A549 (cell line): ENCODE results near the gene PRKN. TPM values are rescaled to one million over a fixed set of nuclear protein-coding genes. Genes with fewer than 3 reads are reported as not detected.
"Not testable (repeated sequence)": the region's sequence is repeated elsewhere in the genome, so short reads cannot be mapped to it uniquely, and the experiment has no call there.

Experiments used
- ATAC-seq, 2 experiments: fragments of 200-7000 bp in 1 of 2; fragments of >200 bp in 1 of 2; cut with Nextera tagmentation in 1 of 2; cut with Tn5 transposase in 1 of 2; 3 replicates each; pipeline versions ENCODE4 v1.8.0 to v1.9.1; 2018 to 2020; ENCODE audit warnings: mild to moderate bottlenecking in 1 of 2, moderate library complexity in 1 of 2
- CTCF ChIA-PET: fragments of 300-600 bp; sonication (Branson Sonifier 250); formaldehyde crosslinking; extraction: SDS; loops from one replicate; lab custom pipeline; 2021; ENCODE audit warnings: antibody characterized with exemption, inconsistent platforms; lab: Yijun Ruan, JAX
- POLR2A ChIA-PET: fragments of 350-600 bp; formaldehyde crosslinking; extraction: SDS; loops from one replicate; lab custom pipeline; 2021; ENCODE audit warnings: antibody characterized with exemption, inconsistent platforms; lab: Yijun Ruan, JAX
- DNase-seq, 2 experiments: peaks; one replicate each; pipeline versions ENCODE4 v3.0.0 to v3.0.0-alpha.2; 2011 to 2016; ENCODE audit warnings: low read depth in 1 of 2, low spot score in 1 of 2
- FAIRE-seq: peaks from 2 replicates; lab custom pipeline; 2011; peaks lifted over from hg19 to GRCh38; lab: Jason Lieb, UNC
- H3K27ac ChIP-seq, 2 experiments: fragments of >200 bp; sonication (Bioruptor Twin); formaldehyde crosslinking; 3 replicates each; pipeline ENCODE4 v1.5.1; 2016 to 2017
- H3K4me1 ChIP-seq: fragments of >200 bp; sonication (Bioruptor Twin); formaldehyde crosslinking; 3 replicates; pipeline ENCODE4 v1.6.1; 2016
- H3K4me2 ChIP-seq: fragments of >200 bp; sonication (Bioruptor Twin); formaldehyde crosslinking; 3 replicates; pipeline ENCODE4 v1.6.1; 2016
- H3K4me3 ChIP-seq: fragments of >200 bp; sonication (Bioruptor Twin); formaldehyde crosslinking; 3 replicates; pipeline ENCODE4 v1.5.1; 2016
- H3K9me3 ChIP-seq: fragments of >200 bp; sonication (Bioruptor Twin); formaldehyde crosslinking; 3 replicates; pipeline ENCODE4 v1.6.1; 2016
- BCL3 ChIP-seq: fragments of >200 bp; sonication (Bioruptor Twin); formaldehyde crosslinking; IDR thresholded peaks from 3 replicates; pipeline ENCODE4 v1.6.1; 2016
- EHMT2 ChIP-seq: fragments of 200-600 bp; sonication (generic); IDR thresholded peaks from 2 replicates; pipeline ENCODE4 v1.6.1; 2016; ENCODE audit warnings: antibody characterized with exemption, low read depth, mild to moderate bottlenecking, moderate library complexity
- ELK1 ChIP-seq: fragments of 150-350 bp; IDR thresholded peaks from 2 replicates; pipeline ENCODE4 v1.6.1; 2014; ENCODE audit warnings: low read depth, mild to moderate bottlenecking, low read length
- FOSL2 ChIP-seq, 2 experiments: fragments of 450-650 bp in 1 of 2; fragments of >200 bp in 1 of 2; sonication (Bioruptor Twin) in 1 of 2; formaldehyde crosslinking; IDR thresholded peaks; 2 replicates each; pipeline versions ENCODE4 v1.5.0 to v1.6.1; 2016 to 2020; ENCODE audit warnings: mild to moderate bottlenecking in 1 of 2, moderate library complexity in 1 of 2
- HMGXB4 ChIP-seq: fragments of 250-450 bp; sonication (Bioruptor Pico); IDR thresholded peaks from 2 replicates; pipeline ENCODE4 v1.5.0; 2021; ENCODE audit warnings: mild to moderate bottlenecking, moderate library complexity, borderline replicate concordance
- KDM5A ChIP-seq: fragments of 200-600 bp; sonication (generic); IDR thresholded peaks from 2 replicates; pipeline ENCODE4 v1.6.1; 2016; ENCODE audit warnings: antibody characterized with exemption, mild to moderate bottlenecking
- MYC ChIP-seq: IDR thresholded peaks from 2 replicates; pipeline ENCODE4 v1.6.1; 2012; ENCODE audit warnings: mild to moderate bottlenecking, inconsistent platforms, low read length, improper control_type of control experiment, borderline replicate concordance
- PHF8 ChIP-seq: fragments of 200-600 bp; sonication (generic); IDR thresholded peaks from 2 replicates; pipeline ENCODE4 v1.6.1; 2016; ENCODE audit warnings: low read depth, mild to moderate bottlenecking, antibody characterized with exemption, moderate library complexity, borderline replicate concordance
- POLR2A ChIP-seq: IDR thresholded peaks from 2 replicates; pipeline ENCODE4 v1.6.1; 2012; ENCODE audit warnings: mild to moderate bottlenecking, low read length
- POLR2AphosphoS2 ChIP-seq: conservative IDR thresholded peaks from 2 replicates; pipeline ENCODE4 v1.6.1; 2012; ENCODE audit warnings: low read length, improper control_type of control experiment, inconsistent platforms
- RNF2 ChIP-seq: fragments of 200-600 bp; sonication (generic); IDR thresholded peaks from 2 replicates; pipeline ENCODE4 v1.6.1; 2016; ENCODE audit warnings: low read depth, mild to moderate bottlenecking, antibody characterized with exemption, moderate library complexity, borderline replicate concordance
- SREBF2 ChIP-seq: fragments of 450-650 bp; IDR thresholded peaks from 2 replicates; pipeline ENCODE4 v1.6.1; 2014; ENCODE audit warnings: mild to moderate bottlenecking, moderate library complexity
- TFCP2L1 ChIP-seq: fragments of 250-450 bp; sonication (Bioruptor Pico); IDR thresholded peaks from 2 replicates; pipeline ENCODE4 v1.5.0; 2021; ENCODE audit warnings: mild to moderate bottlenecking
- ZFP36 ChIP-seq: fragments of 450-650 bp; IDR thresholded peaks from 2 replicates; pipeline ENCODE4 v1.6.1; 2014; ENCODE audit warnings: borderline replicate concordance; ENCODE audit not compliant: partially characterized antibody
- WGBS: methylation state at CpG from one replicate; pipeline ENCODE4 v1.1.6; 2017; ENCODE audit errors: missing lambda C conversion rate; 5-methylcytosine and 5-hydroxymethylcytosine counted together
- polyA plus RNA-seq, 4 experiments: library from polyadenylated mRNA; depleted of rRNA in 3 of 4; stranded (reverse); fragments of >200 nt; fragmentation: RNase III in 1 of 4; extraction: RNeasy Plus Mini Kit Qiagen cat#74134 plus additional on column Dnase treatment in 1 of 4; gene quantifications; 2 replicates in 3 of 4; 3 replicates in 1 of 4; pipeline ENCODE4 v1.2.3, GENCODE V29; 2011 to 2017

The PRKN gene
- polyA plus RNA-seq, 2 of the 4 experiments (the other 2 are of a cell fraction): 0.36 to 0.39 TPM

- WGBS: 56% methylated on average over 2 of the region's 2 CpGs
- no peak for FAIRE-seq
Observed at GRCh38 chr6:162395181-162395580, 332.4 kb downstream of the PRKN start.

GRCh38 chr6:162390961-162391811 is 336.4 kb downstream of the PRKN start:
- H3K27ac ChIP-seq, FAIRE-seq, H3K4me3 ChIP-seq, DNase-seq, H3K4me2 ChIP-seq, H3K4me1 ChIP-seq, POLR2A ChIA-PET, ATAC-seq, H3K9me3 ChIP-seq, CTCF ChIA-PET: not testable (repeated sequence)
- WGBS: 70% methylated on average over 25 of the region's 25 CpGs

More at GRCh38 chr6:162395181-162395580, 332.4 kb downstream of the PRKN start:
- Histone ChIP-seq H3K4me3 (no peak overlapping the region), H3K27ac (no peak overlapping the region), H3K4me2 (no peak overlapping the region), H3K4me1 (no peaks in the 10 kb centered on the region), H3K9me3 (no peaks in the 10 kb centered on the region)
- CTCF ChIA-PET: no interaction called here
- TF ChIP-seq HMGXB4 (CRISPR knock-in tag): no peak
- TF ChIP-seq KDM5A: no peak
- no peak for TF ChIP-seq ELK1
- no peak for TF ChIP-seq SREBF2
- no peak for TF ChIP-seq POLR2A
- TF ChIP-seq ZFP36: no peak
- TF ChIP-seq RNF2: no peak
- TF ChIP-seq FOSL2 (IDR thresholded peaks at IDR 0.05): no peak
- no peak for TF ChIP-seq FOSL2 (CRISPR knock-in tag; IDR thresholded peaks at IDR 0.05)
- TF ChIP-seq PHF8: no peak
- no peak for TF ChIP-seq TFCP2L1 (CRISPR knock-in tag)
- no peak for DNase-seq
- ATAC-seq: no peak
- POLR2A ChIA-PET: no interaction called here

- FAIRE-seq (no peak), DNase-seq (no peak), ATAC-seq (no peak)
- TF ChIP-seq MYC (no peak), EHMT2 (no peak), BCL3 (no peak), POLR2AphosphoS2 (no peak), HMGXB4 (CRISPR knock-in tag) (no peak)
- Histone ChIP-seq H3K9me3 (no peaks in the 10 kb centered on the region), H3K4me2 (no peak overlapping the region), H3K4me3 (no peak overlapping the region), H3K27ac (no peak overlapping the region), H3K4me1 (no peaks in the 10 kb centered on the region)
- 85% methylated on average over 3 of the region's 3 CpGs for WGBS
- CTCF ChIA-PET: interaction anchor here (0.6 kb wide), 1 partner anchor 15 kb away, joined by 3 read pairs; no protein-coding TSS in a partner anchor
- POLR2A ChIA-PET: no interaction called here
Observed at GRCh38 chr6:162389343-162390085, 338.1 kb downstream of the PRKN start.
